ENCODE data around the gene PHTF1.
"Not testable (repeated sequence)": the region's sequence is repeated elsewhere in the genome, so short reads cannot be mapped to it uniquely, and the experiment has no call there.

PHTF1 gene

DNA sequence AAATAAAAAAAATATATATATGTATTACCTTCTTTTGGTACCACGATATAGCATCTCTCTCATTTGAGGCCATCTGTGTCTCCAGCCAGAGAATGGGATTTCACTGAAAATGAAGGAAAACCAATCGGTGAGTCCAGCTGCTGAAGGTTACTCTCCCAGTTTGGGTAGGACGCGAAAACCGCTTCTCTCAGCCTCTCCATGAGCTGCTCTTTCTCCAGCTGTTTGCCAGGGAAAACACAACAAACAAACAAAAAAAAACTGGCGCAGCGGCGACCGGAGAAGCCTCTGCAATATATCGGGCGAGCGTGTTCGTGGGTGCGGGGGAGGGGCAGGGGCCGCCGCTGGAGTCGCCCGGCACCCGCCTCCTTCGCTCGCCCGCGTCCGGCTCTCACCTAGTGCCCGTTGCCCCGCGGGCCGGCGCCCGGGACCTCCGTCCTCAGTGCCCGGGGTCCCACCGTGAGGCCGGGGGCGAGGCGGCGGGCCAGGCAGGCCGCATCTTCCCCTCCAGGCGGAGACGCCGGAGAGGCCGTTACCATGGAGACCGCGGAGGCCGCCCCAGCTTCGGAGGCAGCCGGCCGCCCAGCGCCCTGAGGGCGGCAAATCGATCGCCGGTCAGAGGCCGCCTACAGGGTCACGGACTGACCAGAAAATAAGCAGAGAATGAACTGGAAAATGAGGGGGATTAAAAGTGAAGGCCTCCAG is 504 bp downstream of the PHTF1 start:
- Mint-ChIP-seq H3K27ac (peak overlapping the region; percentile 94), H3K9me3 (no peaks in the 10 kb centered on the region), H3K36me3 (no peaks in the 10 kb centered on the region), H3K27me3 (no peaks in the 10 kb centered on the region), H3K4me3 (peak overlapping the region; percentile 95), H3K4me1 (peaks cover 7% of the 10 kb centered on the region)

DNA sequence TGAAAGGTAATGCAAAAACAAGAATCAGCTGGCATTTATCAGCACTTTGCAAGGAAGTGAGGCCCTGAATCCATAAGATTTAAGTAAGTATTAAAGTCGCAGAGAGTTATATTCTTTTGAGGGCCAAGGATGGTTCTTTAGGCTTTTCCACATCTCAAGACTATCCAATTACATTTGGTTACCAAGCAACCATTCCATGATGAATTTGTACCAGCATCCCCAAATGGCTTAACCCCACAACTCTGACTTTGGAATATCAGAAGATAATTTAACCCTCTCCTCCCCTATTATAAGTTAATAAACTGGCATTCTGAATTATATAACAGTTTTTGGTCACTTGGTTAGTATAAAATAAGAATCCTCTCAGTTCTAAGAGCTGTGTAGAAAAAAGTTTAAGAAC is 2.8 kb downstream of the PHTF1 start:
- Mint-ChIP-seq H3K9me3 (no peaks in the 10 kb centered on the region), H3K27me3 (no peaks in the 10 kb centered on the region), H3K4me1 (peaks cover 7% of the 10 kb centered on the region), H3K27ac (no peak overlapping the region), H3K4me3 (no peak overlapping the region), H3K36me3 (no peaks in the 10 kb centered on the region)

DNA sequence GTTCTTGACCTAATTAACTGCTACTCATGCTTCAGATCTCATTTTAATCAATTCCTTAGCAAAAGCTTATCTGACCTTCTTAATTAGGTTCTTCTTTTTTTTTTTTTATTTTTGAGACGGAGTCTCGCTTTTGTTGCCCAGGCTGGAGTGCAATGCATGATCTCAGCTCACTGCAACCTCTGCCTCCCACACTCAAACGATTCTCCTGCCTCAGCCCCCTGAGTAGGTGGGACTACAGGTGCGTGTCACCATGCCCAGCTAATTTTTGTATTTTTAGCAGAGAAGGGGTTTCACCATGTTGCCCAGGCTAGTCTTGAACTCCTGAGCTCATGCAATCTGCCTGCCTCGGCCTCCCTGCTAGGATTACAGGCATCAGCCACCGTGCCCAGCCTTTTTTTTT is 6.0 kb downstream of the PHTF1 start:
- not testable (repeated sequence) for H3K9me3 Mint-ChIP-seq, H3K4me1 Mint-ChIP-seq, H3K27me3 Mint-ChIP-seq, H3K4me3 Mint-ChIP-seq, H3K27ac Mint-ChIP-seq, H3K36me3 Mint-ChIP-seq

DNA sequence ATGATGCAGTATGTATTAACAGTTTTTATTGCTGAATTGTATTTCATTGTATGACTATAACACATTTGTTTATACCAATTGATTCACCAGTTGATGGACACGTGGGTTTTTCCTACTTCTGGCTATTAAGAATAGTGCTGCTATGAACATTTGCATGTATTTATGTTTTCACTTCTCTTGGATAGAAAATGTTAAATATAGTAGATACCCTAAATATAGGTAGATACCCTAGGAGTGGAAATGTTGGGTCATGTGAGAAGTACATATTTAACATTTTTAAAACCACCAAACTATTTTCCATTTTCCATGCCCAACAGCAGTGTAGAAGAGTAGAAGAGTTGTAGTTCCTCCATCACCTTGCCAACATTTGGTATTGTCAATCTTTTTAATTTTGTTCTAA is 7.8 kb downstream of the PHTF1 start:
- no peaks in the 10 kb centered on the region for H3K4me1 Mint-ChIP-seq
- no peaks in the 10 kb centered on the region for H3K9me3 Mint-ChIP-seq
- no peak overlapping the region for H3K27ac Mint-ChIP-seq
- H3K36me3 Mint-ChIP-seq: peaks cover 3% of the 10 kb centered on the region
- H3K27me3 Mint-ChIP-seq: no peaks in the 10 kb centered on the region
- no peak overlapping the region for H3K4me3 Mint-ChIP-seq

DNA sequence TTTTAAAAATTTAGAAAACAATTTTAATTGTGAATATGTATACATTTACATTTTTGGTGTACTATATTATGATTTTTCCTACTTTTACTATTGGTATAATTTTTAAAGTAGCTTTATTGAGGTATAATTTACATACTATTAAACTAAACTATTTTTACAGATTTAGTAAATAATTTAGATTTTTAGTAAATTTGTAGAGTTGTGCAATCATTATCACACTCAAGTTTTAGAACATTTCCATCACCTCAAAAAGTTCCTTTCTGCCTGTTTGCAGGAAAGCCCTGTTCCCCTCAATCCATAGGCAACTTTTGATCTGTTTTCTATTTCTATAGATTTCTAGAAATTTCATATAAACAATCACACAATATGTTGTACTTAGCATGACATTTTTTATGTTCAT is 8.2 kb downstream of the PHTF1 start:
- peaks cover 3% of the 10 kb centered on the region for H3K36me3 Mint-ChIP-seq

DNA sequence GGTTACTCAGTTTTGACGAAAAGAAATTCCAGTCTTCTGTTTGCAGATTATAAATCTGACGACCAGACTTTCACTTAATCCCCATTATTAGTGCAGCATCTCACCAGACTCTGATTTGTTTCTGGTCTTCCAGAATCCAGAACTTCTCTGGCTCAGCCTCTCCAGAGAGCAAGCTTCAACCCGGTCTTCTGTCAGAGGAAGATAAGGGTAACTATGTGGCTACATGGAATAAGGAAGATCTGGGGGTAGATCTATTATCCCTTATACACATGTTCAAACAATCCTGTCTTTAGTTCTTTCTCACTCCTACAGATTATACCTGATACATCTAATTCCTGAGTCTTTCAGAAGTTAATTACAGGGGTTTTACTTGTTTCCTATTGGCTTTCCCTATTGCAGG is 9.9 kb downstream of the PHTF1 start:
- Mint-ChIP-seq H3K27me3 (no peaks in the 10 kb centered on the region), H3K36me3 (peaks cover 3% of the 10 kb centered on the region), H3K4me1 (no peaks in the 10 kb centered on the region), H3K9me3 (no peaks in the 10 kb centered on the region), H3K27ac (no peak overlapping the region), H3K4me3 (no peak overlapping the region)

More for the DNA sequence above, 8.2 kb downstream of the PHTF1 start:
- no peaks in the 10 kb centered on the region for H3K9me3 Mint-ChIP-seq
- no peak overlapping the region for H3K27ac Mint-ChIP-seq
- H3K4me1 Mint-ChIP-seq: no peaks in the 10 kb centered on the region
- H3K27me3 Mint-ChIP-seq: no peaks in the 10 kb centered on the region
- H3K4me3 Mint-ChIP-seq: no peak overlapping the region

DNA sequence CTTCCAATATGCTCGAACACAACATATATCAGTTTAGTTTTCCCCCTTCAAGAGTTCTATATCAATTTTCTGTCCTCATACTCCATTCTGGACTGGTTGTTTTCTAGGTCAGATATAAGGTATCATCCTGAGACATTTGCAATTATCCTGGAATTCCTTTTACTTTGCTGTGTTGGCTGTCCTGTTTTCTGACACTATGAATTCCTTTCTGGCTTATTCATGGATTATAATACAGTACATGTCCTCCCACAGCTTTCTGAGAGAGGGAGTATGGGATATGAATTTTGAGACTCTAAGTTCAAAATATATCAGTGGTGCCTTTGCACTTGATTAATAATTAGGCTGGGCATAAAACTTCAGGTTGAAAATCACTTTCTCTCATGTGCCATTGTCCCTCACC is 11.9 kb downstream of the PHTF1 start:
- Mint-ChIP-seq H3K4me1 (no peaks in the 10 kb centered on the region), H3K36me3 (peaks cover 3% of the 10 kb centered on the region), H3K27ac (no peak overlapping the region), H3K27me3 (no peaks in the 10 kb centered on the region), H3K4me3 (no peak overlapping the region), H3K9me3 (no peaks in the 10 kb centered on the region)

DNA sequence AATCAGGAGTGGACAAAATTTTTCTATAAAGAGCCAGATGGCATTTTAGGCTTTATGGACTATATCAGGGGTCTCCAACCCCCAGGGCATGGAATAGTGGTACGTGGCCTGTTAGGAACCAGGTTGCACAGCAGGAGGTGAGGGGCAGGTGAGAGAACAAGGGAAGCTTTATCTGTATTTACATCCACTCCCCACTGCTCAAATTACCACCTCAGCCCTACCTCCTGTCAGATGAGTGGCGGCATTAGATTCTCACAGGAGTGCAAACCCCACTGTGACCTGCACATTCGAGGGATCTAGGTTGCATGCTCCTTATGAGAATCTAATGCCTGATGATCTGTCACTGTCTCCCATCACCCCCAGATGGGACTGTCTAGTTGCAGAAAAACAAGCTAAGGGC is 13.9 kb downstream of the PHTF1 start:
- no peaks in the 10 kb centered on the region for H3K9me3 Mint-ChIP-seq
- H3K27me3 Mint-ChIP-seq: no peaks in the 10 kb centered on the region
- H3K4me3 Mint-ChIP-seq: no peak overlapping the region
- no peaks in the 10 kb centered on the region for H3K4me1 Mint-ChIP-seq
- no peak overlapping the region for H3K27ac Mint-ChIP-seq
- peaks cover 3% of the 10 kb centered on the region for H3K36me3 Mint-ChIP-seq

DNA sequence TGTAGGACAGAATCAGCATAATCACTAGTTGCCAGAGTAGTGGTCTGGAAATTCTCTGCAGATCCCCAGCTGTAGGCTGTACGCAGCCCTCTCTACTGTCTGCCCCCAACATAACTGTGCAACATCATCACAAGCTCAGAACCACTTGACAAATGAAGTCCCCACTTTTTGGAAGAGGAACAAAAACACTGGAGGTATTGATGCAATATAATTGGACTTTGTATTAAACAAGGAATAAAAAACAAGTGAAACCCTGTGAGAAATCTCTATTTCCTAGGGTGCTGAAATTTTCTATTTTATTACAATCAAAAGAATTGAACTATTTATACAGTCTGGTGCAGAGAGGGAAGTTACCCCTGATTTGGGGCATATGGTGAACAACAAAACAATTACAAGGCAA is 15.2 kb downstream of the PHTF1 start:
- H3K9me3 Mint-ChIP-seq: no peaks in the 10 kb centered on the region
- H3K36me3 Mint-ChIP-seq: no peaks in the 10 kb centered on the region
- H3K4me3 Mint-ChIP-seq: no peak overlapping the region
- H3K27ac Mint-ChIP-seq: no peak overlapping the region
- H3K4me1 Mint-ChIP-seq: no peaks in the 10 kb centered on the region
- no peaks in the 10 kb centered on the region for H3K27me3 Mint-ChIP-seq

DNA sequence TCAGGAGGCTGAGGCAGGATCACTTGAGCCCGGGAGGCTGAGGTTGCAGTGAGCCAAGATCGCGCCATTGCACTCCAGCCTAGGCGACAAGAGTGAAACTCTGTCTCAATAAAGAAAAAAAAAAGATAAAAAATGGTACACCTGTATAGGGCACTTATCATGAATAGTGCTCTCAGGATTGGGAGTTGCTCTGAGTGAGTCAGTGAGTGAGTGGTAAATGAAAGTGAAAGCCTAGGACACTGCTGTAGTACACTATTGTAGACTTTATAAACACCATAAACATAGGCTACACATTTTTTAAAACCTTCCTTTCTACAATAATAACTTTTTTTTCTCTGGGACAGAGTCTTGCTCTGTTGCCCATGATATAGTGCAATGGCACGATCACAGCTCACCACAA is 16.8 kb downstream of the PHTF1 start:
- H3K4me3 Mint-ChIP-seq: no peak overlapping the region
- no peaks in the 10 kb centered on the region for H3K36me3 Mint-ChIP-seq
- no peak overlapping the region for H3K27ac Mint-ChIP-seq
- no peaks in the 10 kb centered on the region for H3K4me1 Mint-ChIP-seq
- H3K9me3 Mint-ChIP-seq: no peaks in the 10 kb centered on the region
- no peaks in the 10 kb centered on the region for H3K27me3 Mint-ChIP-seq

DNA sequence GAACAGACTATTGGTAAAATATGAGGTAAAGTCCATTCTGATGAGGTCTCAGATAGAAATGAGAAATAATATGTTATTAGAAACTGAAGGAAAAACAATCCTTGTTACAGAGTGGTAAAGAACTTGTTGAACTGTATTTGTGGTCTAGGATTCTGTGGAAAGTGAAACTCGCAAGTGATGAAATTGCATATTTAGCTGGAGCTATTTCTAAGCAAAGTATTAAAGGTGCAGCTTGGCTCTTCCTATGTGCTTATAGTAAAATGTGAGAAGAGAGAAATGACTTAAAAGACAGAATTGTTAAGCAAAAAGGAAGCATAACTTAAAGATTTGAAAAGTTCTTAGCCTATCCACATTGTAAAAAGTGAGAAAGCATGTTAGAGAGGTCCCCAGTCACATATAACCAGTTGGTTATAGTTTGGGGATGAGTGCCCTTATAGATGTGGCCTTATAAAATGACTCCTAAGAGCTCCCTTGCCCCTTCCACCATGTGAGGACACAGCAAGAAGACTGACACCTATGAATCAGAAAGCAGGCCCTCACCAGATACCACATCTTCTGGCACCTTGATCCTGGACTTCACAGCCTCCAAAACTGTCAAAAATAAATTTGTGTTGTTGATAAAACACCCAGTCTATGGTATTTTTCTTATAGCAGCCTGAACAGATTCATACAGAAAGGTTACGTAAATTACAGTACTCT is 24.8 kb downstream of the PHTF1 start:
- no peaks in the 10 kb centered on the region for H3K9me3 Mint-ChIP-seq
- H3K36me3 Mint-ChIP-seq: no peaks in the 10 kb centered on the region
- H3K4me1 Mint-ChIP-seq: no peaks in the 10 kb centered on the region
- no peaks in the 10 kb centered on the region for H3K27me3 Mint-ChIP-seq
- no peak overlapping the region for H3K27ac Mint-ChIP-seq
- H3K4me3 Mint-ChIP-seq: no peak overlapping the region

DNA sequence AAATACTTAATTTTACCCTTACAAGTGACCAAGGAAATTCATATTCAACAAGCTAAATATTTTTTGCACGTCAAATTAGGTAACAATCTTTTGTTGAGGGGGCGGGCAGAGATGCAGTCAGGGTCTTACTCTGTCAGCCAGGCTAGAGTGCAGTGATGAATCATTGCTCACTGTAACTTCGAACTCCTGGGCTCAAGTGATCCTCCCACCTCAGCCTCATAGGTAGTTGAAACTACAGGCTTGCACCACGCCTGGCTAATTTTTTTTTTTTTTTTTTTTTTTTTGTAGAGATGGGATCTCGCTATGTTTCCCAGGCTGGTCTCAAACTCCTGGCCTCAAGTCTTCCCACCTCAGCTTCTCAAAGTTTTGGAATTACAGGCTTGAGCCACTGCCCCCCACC is 26.5 kb downstream of the PHTF1 start:
- H3K27ac Mint-ChIP-seq: no peak overlapping the region
- no peaks in the 10 kb centered on the region for H3K9me3 Mint-ChIP-seq
- H3K36me3 Mint-ChIP-seq: peaks cover 3% of the 10 kb centered on the region
- H3K4me1 Mint-ChIP-seq: no peaks in the 10 kb centered on the region
- H3K27me3 Mint-ChIP-seq: no peaks in the 10 kb centered on the region
- H3K4me3 Mint-ChIP-seq: no peak overlapping the region

DNA sequence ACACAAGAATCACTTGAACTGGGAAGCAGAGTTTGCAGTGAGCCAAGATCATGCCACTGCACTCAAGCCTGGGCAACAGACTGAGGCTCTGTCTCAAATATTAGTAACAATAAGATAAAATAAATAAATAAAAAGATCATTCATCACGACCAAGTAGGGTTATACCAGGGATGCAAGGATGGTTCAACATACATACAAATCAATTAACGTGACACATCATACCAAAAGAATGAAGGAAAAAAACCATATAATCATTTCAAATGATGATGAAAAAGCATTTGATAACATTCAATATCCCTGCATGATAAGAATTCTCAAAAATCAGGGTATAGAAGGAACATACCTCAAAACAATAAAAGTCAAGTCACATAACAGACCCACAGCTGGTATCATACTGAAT is 38.3 kb downstream of the PHTF1 start:
- peaks cover 34% of the 10 kb centered on the region for H3K36me3 Mint-ChIP-seq
- no peak overlapping the region for H3K27ac Mint-ChIP-seq
- H3K9me3 Mint-ChIP-seq: peaks cover 10% of the 10 kb centered on the region
- H3K27me3 Mint-ChIP-seq: no peaks in the 10 kb centered on the region
- no peak overlapping the region for H3K4me3 Mint-ChIP-seq
- H3K4me1 Mint-ChIP-seq: no peaks in the 10 kb centered on the region

DNA sequence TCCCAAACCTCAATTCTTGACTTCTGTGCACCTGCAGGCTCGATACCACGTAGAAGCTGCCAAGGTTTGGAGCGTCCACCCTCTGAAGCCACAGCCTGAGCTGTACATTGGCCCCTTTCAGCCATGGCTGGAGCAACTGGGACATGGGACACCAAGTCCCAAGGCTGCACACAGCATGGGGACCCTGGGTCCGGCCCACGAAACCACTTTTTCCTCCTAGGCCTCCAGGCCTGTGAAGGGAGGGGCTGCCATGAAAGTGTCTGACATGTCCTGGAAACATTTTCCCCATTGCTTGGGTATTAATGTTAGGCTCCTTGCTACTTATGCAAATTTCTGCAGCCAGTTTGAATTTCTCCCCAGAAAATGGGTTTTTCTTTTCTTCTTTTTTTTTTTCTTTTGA is 40.7 kb downstream of the PHTF1 start:
- H3K4me1 Mint-ChIP-seq, H3K27ac Mint-ChIP-seq, H3K27me3 Mint-ChIP-seq, H3K4me3 Mint-ChIP-seq: not testable (repeated sequence)
- Mint-ChIP-seq H3K9me3 (peaks cover 10% of the 10 kb centered on the region), H3K36me3 (peaks cover 28% of the 10 kb centered on the region)

DNA sequence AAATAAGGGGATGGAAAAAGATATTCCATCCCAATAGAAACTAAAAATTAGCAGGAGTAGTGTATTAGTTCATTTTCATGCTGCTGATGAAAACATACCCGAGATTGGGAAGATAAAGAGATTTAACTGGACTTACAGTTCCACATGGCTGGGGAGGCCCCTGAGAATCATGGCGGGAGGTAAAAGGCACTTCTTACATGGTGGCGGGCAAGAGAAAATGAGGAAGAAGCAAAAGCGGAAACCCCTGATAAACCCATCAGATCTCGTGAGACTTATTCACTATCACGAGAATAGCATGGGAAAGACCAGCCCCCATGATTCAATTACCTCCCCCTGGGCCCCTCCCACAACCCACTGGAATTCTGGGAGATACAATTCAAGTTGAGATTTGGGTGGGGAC is 41.8 kb downstream of the PHTF1 start:
- not testable (repeated sequence) for H3K27me3 Mint-ChIP-seq, H3K27ac Mint-ChIP-seq, H3K4me1 Mint-ChIP-seq, H3K4me3 Mint-ChIP-seq
- Mint-ChIP-seq H3K36me3 (peaks cover 28% of the 10 kb centered on the region), H3K9me3 (peaks cover 10% of the 10 kb centered on the region)

DNA sequence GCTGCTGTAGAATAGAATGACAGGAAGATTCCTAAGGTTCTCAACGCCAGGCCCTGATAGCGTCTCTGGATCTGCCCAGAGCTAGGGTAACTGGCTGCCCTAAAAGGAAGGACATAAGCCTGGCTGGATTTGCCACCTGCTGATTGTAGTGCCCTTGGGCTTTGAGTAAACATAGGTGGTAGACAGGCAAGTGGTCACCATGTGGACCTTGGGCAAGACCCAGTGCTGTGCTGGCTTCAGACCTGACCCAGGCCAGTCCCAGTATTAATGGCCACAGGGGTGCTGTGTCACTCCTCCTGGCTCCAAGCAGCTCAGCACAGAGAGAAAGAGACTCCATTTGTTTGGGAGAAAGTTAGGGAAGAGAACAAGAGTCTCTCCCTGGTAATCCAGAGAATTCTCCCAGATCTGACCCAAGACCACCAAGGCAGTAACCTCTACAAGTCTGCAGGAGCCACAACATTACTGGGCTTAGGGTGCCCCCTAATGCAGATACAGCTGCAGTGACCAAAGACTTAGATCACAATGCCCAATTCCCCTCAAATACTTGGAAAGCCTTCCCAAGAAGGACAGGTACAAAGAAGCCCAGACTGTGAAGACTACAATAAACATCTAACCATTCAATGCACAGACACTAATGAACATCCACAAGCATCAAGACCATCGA is 44.5 kb downstream of the PHTF1 start:
- peaks cover 23% of the 10 kb centered on the region for H3K36me3 Mint-ChIP-seq

More for the DNA sequence above, 44.5 kb downstream of the PHTF1 start:
- H3K27me3 Mint-ChIP-seq: no peaks in the 10 kb centered on the region
- H3K4me3 Mint-ChIP-seq: no peak overlapping the region
- no peak overlapping the region for H3K27ac Mint-ChIP-seq
- no peaks in the 10 kb centered on the region for H3K4me1 Mint-ChIP-seq
- peaks cover 10% of the 10 kb centered on the region for H3K9me3 Mint-ChIP-seq

All from activated naive CD4-positive, alpha-beta T cell treated with anti-CD3 and anti-CD28 coated beads, Interleukin-2, amount 50 U/mL, for 24 hours (primary cell).